GM18502 (cell line): ENCODE measurements around the gene TMEM134.
A peak's percentile ranks its signal among the peaks of the same experiment; 100 is the strongest.
"Not testable (repeated sequence)": the region's sequence is repeated elsewhere in the genome, so short reads cannot be mapped to it uniquely, and the experiment has no call there.

Experiments
- ATAC-seq: cut with Tn5 transposase; IDR thresholded peaks from one replicate; pipeline ENCODE4 v1.9.1; 2021; ENCODE audit warnings: mild to moderate bottlenecking; ENCODE audit not compliant: unreplicated experiment, poor library complexity

Gene TMEM134, protein sequence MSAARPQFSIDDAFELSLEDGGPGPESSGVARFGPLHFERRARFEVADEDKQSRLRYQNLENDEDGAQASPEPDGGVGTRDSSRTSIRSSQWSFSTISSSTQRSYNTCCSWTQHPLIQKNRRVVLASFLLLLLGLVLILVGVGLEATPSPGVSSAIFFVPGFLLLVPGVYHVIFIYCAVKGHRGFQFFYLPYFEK

DNA sequence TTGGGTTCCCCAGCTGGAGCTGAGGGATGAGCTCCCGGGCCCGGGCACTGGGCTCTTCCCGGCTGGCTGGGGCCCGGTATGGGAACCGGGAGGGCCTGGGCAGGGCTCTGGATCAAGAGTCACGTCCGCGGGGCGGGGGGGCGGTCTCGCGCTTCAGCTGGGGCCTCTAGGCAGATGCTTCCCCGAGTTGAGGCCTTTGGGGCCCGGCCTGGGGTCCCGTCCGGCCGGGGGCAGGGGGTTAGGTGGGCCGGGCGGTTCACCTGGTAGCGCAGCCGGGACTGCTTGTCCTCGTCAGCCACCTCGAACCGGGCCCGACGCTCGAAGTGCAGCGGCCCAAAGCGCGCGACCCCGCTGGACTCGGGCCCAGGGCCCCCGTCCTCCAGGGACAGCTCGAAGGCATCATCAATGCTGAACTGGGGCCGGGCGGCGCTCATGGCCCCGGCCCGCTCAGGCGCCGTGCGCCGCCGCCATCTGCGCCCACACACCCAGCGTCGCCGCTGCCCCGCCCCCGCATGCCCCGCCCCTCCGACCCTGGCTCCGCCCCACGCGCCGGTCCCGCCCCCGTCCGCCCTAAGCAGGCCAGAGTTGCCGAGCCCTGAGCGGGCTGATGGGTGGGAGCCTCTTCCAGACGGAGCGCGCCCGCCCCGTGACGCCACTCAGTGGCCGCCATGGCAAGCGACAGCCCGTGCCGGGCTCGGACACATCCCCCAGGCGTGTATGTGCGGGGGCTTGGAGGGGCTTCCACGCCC lies at the start of gene TMEM134:
Gene TMEM134, minus strand, starts transcription at position 493 of the 749 bp plus-strand sequence. Its CDS starts 59 bp downstream, at position 434.
- peak; percentile 69 for ATAC-seq

DNA sequence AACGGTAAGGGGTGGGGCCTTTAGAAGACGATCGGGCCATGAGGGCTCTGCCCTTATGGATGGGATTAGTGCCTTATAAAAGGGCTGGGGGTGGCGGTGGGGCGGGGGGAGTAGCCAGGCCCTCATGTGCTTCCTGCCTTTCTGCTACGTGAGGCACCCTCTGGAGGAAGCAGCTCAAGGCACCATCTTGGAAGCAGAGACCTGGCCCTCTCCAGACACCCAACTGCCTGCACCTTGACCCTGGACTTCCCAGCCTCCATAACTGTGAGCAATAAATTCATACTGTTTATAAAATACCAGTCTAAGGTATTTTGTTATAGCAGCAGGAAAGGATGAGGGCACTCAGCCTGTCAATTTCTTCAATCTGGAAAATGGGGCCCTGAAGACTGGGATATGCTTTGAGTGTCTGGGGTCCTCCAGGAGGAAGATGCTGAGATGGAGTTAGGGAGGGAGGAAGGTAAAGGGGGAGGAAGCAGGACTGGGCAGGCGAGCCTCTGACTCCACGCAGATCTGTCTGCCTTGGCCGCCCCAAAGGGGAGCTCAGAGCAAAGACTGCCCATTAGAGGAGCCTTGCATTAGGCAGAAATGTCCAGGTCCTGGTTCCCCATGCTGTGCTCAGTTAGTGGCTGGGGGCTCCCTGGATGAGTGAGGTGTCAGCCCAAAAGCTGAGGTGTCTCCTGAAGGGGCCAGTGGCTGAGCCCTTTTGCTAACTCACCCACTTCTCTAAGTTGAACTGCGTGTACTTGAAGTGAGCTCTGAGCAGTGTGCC lies 48.9 kb upstream of the TMEM134 start:
- ATAC-seq, result no peak

- no peak for ATAC-seq
Observed at GRCh38 chr11:67516806-67517205, 47.8 kb upstream of the TMEM134 start.

- no peak for ATAC-seq
Observed at GRCh38 chr11:67514116-67514515, 45.1 kb upstream of the TMEM134 start.

DNA sequence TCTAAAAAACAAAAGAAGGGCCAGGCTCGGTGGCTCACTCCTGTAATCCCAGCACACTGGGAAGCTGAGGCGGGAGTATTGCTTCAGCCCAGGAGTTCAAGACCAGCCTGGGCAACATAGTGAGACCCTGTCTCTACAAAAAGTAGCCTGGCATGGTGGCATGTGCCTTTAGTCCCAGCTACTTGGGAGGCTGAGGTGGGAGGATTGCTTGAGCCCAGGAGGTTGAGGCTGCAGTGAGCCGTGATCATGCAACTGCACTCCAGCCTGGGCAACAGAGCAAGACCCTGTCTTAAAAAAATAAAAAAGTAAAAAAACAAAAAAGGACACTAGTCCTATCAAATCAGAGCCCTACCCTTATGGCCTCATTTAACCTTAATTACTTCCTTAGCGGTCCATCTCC lies 42.5 kb upstream of the TMEM134 start:
- not testable (repeated sequence) for ATAC-seq

GRCh38 chr11:67510023-67510345 lies 40.9 kb upstream of the TMEM134 start:
- no peak for ATAC-seq

DNA sequence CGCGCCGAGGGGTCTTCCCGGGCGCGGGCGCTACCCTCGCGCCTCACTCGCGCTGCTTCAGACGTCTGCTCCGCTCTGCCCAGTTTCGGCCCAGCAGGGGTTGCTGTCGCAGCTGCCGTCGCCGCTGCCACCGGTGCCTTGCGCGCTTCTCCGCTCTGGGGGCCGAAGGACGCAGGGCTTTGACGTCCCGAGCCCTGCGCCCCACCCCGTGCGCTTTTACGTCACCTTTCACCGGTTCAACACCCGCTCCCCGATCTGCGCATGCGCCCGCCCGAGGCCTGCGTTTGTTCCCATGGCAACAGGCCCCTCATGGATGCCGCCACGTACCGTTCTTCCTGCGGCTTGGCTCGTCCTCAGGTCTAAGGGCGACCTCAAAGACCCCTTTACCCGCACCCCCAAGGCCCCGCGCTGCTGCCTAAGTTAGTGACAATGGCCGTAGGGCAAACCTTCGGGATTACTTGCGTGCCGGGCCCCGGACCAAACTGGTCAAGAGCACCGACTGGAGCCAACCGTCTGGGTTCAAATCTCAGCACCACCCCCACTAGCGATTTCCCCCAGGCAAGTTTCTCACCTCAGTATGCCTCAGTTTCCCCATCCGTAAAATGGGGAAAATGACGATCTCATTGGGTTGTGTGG lies 39.6 kb upstream of the TMEM134 start:
- peak; percentile 42 for ATAC-seq

DNA sequence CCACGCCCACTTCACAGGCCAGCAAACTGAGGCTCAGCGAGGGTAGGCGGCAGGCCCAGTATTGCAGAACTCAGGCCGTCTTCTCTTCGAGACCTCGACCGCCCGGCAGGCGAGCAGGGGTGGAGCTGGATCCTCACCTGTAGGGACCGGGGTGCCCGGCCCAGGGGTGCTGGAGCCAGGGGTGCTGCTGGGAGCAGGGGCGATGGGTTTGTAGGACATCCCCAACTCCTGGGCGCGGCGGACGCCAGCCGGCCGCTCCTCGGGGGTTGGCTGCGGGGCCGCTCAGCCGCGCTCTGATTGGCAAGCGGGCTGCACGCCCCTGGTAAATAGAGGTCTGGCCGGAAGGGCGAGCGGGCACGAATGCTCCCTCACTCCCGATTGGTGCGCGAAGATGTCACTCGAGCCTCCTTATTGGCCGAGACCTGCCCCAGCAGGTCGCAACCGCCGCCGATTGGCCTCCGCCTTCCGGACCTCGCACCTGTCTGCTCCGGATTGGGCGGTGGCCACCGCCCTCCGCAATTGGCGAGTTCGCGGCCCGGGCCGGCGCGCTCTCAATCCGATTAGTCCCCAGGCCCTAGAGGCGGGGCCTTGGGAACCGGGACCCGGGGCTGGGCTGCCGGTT lies 38.9 kb upstream of the TMEM134 start, which contains the start of gene CDK2AP2:
Gene CDK2AP2, minus strand, starts transcription at position 299 of the 622 bp plus-strand sequence. Its CDS starts 80 bp downstream, at position 219.
- ATAC-seq, result peak; percentile 73

DNA sequence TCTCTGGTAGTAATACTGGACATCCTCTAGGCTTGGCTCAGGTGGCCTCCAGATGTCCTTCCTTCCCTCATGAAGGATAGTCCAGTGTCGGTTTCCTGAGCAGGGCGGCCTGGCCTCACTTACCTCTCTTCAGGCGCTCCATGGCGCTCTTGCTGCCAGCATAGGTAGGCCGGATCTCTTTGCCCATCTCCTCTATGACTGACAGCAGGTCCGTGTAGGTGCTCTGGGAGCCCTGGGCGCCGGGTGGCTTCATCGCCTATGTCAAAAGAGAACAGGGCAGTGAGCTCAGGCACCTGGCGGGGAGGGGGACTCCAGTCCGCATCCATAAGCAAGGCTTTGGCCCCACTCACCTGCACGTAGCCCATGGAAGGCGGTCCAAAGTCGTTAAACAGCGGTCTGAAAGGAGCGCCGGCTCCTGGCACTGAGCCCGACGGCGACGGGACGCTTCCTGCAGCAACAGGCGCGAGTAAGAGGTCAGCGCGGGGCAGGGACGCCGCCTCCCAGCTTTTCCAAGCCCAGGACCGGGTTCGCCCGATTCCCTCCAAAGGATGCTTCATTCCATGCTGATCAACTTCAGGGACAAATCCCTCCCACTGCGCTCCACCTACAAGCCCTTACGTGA lies 38.3 kb upstream of the TMEM134 start:
- no peak for ATAC-seq

DNA sequence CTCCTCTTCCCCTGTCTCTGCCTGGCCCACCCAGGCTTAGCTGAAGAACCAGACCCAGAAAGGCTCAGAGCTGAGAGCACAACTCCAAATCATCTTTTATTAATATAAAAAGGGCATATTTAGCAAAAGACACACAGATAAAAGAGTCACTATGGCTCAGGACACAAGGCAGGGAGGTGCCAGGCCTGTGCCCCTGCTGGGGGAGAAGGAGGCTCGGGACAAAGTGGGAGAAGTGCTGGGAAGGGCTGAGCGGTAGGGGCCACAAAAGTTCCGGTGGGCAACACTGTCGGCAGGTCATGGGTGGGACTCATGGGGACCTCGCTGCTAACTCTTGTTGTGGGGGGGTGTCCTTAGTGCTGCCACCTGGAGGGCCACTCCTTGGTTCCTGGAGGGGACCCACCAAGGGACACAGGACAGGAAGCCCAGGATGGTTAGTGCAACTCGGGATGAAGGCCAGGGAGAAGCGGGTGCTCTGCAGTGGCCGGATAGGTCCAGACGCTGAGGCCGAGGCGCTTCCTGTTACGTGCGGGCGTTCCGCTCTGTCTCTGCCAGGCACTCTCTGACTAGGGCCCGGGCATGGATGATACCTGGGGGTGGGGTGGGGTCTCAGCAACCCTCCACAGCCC lies 37.5 kb upstream of the TMEM134 start:
- ATAC-seq, result no peak

DNA sequence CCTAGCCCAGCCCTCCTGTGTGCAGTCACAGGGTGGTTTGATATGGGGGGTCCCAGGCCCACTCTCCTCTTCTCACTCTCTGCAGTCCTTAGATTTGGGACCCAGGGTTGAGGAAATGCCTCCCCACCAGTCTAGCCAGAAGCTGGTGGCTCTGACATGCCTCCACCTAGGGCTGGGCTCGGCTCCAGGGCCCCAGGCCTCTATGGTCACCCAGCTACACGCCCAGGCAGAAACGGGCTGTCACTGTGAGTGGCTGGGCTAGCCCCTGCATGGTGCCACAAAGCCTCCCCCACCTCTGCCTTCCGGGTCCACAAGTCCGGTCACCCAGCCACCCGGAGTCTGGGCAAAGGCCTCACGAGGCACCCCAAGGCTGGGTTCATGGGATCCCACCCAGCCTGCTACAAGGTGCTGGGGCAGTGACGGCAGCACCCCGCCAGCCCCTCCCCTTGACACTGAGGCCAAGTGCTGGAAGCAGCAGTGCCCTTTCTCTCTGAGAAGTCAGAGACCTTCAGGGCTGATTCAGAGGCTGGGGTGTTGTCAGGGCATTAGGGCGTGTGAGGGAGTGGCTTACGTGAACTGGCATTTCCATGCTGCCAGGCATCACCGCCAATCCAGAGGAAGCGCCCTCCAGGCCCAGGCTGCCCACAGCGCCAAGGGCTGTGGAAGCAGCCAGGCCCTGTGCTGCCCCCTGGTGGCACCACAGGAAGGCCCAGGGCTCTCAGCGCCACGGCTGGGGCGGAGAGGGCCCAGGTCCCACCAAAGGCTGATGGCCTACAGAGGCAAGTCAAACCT lies 36.8 kb upstream of the TMEM134 start:
- ATAC-seq, result peak; percentile 29

- ATAC-seq, result no peak
Observed at GRCh38 chr11:67504950-67505581, 36.0 kb upstream of the TMEM134 start, which contains the start of gene PITPNM1. Gene PITPNM1, minus strand, starts transcription at chr11:67505363. Its CDS starts 1,183 bp downstream, at chr11:67504180.

DNA sequence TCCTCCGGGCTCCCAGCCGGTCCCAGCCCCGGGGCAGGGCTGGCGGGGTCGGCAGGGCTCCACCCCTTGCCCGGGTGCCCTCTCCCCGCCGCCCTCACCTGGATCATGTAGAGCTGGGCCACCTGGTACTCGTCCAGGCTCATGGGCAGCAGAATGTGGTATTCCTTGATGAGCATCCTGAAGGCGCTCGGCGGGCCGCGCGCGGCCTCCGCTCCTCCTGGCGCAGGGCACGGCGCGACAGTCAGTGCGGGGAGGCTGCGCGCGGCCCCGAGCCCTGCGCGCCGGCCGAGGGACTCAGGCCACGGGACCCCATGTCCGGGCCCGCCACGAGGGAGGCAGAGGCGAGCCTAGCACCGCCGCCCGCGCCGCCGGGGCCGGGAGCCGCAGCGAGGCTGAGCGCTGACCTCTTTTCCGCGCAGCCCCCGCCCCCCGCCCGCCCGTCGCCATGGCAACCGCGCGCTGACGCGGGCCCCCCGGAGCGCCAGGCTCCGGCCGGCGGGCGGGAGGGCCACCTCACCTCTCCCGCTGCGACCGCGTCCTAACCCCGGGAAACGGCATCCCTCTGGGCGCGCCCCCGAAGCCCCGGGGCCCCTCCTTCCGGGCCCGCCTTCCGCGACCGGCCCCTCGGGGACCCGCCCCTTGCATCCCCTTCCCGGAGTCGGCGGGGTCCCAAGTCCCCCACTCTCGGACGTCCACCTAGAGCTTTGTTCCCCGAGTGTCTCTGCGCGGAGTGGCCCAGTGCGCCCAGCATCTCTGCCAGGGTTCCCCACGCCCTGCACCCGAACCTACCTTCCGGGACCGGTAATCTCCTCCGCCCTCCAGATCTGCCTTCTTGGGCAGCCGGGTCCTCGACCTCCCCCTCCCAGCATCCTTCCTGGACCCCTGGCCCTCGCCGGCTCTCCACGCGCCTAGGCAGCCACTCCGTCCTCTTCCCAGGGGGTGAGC lies 35.2 kb upstream of the TMEM134 start:
- no peak for ATAC-seq

DNA sequence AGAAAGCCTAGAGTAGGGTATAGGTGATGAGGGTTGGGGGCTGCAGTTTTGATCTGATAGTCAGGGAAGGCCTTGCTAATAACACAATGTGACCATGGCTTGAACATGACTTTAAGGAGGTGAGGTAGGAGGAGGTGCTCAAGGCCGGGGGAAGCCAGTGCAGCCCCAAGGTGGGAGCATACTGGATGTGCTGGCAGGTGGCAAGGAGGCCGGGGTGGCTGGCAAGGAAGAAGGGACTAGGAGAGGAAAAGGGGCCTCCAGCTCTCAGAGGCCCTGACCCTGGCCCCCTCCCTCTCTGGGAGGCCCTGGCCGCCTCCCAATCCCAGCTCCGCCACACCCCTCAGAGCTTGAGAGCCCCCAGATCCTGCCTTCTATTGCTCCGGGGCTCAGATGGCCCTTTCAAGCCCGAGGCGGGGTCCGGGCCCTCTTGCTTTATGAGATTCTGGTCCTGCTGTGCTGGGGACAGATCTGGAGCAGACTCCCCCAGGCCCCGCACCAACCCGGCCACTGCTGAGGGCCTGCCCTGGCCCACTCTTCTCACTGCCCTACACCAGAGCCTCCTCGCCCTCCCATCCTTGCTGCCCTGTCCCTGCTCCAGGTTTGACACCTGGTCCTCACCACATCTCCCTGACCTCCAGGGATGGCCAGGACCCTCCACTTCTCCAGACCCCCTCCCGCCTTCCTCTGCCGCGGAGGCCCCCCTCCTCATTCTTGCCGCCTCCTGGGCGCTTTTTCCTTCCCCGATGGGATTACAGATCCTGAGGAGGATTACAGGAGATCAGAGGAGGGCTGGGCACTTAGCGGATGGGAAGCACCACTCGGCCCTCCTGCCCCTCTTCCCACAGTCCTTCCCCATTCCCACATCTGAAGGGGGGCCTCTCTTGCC lies 34.3 kb upstream of the TMEM134 start:
- no peak for ATAC-seq

DNA sequence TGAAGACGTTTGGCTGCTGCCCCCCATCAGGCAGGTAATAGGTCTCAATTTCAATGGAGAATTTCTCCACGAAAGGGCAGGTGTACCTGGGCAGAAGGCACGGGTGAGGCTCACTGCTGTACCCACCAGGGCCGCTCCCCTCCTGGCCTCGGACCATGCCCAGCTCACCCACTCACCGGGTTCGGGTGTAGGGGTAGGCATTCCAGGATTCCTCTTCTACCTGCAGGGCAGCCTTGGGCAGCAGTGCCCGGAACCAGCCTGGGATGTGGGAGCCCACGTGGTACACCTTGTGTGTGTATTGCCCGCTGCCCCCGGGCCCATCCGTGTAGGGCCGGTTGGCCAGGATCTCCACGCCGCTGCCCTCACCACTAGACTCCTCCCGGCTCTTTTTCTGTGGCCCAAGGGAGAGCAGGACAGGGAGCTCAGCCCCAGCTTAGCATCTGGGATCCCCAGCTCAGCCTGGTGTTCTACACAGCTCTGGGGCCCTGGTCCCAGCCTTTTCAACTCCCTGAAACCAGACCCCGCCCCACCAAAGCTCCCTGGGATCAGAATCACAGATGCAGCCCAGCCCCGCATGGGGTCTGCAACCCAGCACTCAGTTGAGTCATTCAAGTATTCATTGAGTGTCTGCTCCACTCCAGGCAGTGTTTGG lies 33.4 kb upstream of the TMEM134 start:
- ATAC-seq, result no peak

DNA sequence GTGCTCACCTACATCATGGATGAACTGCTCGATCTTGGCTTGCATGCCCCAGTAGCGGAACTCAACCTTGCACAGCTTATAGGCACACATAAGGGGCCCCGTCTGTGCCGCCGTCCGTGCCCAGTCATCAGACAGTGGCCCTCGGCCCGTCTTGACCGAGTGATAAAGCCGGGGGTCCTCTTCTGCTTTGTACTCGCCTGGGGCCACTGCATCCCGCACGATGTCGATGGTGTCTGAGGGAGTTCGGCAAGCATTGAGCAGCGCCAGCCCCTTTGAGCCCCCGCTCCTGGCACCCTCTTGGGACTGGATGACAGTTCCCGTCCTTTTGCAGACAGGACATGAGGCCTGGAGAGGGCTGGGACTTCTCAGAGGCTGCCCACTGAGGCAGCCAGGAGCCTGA lies 32.8 kb upstream of the TMEM134 start:
- no peak for ATAC-seq
